RWPE1 (cell line): Measurements from ENCODE around the gene RECQL5.
"Not testable (repeated sequence)": the region's sequence is repeated elsewhere in the genome, so short reads cannot be mapped to it uniquely, and the experiment has no call there.

ENCODE experiments used
- CTCF ChIA-PET: fragments of 350-600 bp; sonication (Branson Sonifier 250); formaldehyde crosslinking; extraction: SDS; loops from one replicate; lab custom pipeline; 2021; lab: Yijun Ruan, JAX
- POLR2A ChIA-PET: fragments of 400-600 bp; formaldehyde crosslinking; extraction: SDS; loops from one replicate; lab custom pipeline; 2020; ENCODE audit warnings: antibody characterized with exemption; ENCODE audit not compliant: low non-redundant PET; lab: Yijun Ruan, JAX
- DNase-seq: peaks from one replicate; pipeline ENCODE4 v3.0.0; 2012; ENCODE audit warnings: low spot score
- H3K27ac ChIP-seq: fragments of 450-650 bp; 2 replicates; pipeline ENCODE4 v1.5.1; 2017
- TF ChIP-seq, protein P1 (sequence below): fragments of 450-650 bp; conservative IDR thresholded peaks from 2 replicates; pipeline ENCODE4 v1.5.1; 2017; ENCODE audit warnings: low read depth, mild to moderate bottlenecking

Gene RECQL5

DNA sequence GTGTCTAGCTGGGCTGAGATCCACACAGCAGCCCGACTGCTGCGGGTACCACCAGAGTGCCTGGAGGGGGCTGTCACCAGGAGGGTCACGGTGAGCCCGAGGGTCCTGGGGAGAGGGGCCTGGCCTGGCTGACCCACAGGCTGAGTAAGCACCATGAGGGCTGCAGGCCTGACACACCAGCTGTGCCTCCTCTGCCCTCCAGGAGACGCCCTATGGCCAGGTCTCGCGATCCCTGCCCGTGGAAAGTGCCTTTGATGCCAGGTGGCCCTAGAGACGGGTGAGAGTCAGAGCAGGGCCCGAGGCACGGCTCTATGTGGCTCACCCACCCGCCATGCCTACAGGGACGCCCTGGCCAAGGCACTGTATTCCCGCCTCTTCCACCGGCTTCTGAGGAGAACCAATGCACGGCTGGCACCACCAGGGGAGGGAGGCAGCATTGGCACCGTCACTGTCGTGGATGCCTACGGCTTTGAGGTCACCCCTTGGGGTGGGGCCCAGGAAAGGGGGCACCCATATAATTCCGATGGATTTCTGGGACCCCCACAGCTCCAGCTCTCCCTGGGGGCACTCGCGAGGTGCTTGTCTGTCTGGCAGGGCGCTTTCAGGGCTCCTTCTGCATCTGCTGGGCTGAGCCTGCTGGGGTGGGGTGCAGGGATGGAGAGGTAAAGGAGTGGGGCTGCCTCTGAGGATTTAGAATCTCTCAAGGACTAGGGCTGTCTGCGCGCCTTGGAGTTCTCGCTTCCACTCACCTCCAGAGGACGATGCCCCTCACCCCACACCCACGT, 72.3 kb downstream of the RECQL5 start:
- H3K27ac ChIP-seq = no peak overlapping the region
- CTCF ChIA-PET = interaction anchor here (0.6 kb wide), 2 partner anchors 17 to 155 kb away, joined by 3 read pairs; no protein-coding TSS in a partner anchor
- POLR2A ChIA-PET = no interaction called here
- DNase-seq = no peak
- TF ChIP-seq, protein P1, sequence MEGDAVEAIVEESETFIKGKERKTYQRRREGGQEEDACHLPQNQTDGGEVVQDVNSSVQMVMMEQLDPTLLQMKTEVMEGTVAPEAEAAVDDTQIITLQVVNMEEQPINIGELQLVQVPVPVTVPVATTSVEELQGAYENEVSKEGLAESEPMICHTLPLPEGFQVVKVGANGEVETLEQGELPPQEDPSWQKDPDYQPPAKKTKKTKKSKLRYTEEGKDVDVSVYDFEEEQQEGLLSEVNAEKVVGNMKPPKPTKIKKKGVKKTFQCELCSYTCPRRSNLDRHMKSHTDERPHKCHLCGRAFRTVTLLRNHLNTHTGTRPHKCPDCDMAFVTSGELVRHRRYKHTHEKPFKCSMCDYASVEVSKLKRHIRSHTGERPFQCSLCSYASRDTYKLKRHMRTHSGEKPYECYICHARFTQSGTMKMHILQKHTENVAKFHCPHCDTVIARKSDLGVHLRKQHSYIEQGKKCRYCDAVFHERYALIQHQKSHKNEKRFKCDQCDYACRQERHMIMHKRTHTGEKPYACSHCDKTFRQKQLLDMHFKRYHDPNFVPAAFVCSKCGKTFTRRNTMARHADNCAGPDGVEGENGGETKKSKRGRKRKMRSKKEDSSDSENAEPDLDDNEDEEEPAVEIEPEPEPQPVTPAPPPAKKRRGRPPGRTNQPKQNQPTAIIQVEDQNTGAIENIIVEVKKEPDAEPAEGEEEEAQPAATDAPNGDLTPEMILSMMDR = no peak

DNA sequence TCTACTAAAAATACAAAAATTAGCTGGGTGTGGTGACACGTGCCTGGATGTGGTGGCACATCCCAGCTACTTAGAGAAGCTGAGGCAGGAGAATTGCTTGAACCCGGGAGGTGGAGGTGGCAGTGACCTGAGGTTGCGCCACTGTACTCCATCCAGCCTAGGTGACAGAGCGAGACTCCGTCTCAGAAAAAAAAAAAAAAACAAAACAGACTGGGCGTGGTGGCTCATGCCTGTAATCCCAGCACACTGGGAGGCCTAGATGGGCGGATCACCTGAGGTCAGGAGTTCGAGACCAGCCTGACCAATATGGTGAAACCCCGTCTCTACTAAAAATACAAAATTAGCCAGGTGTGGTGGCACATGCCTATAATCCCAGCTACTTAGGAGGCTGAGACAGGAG, 73.5 kb downstream of the RECQL5 start:
- POLR2A ChIA-PET = interaction anchor here (0.6 kb wide), 1 partner anchor 13 kb away, joined by 3 read pairs; no protein-coding TSS in a partner anchor
- CTCF ChIA-PET, DNase-seq, H3K27ac ChIP-seq: not testable (repeated sequence)

DNA sequence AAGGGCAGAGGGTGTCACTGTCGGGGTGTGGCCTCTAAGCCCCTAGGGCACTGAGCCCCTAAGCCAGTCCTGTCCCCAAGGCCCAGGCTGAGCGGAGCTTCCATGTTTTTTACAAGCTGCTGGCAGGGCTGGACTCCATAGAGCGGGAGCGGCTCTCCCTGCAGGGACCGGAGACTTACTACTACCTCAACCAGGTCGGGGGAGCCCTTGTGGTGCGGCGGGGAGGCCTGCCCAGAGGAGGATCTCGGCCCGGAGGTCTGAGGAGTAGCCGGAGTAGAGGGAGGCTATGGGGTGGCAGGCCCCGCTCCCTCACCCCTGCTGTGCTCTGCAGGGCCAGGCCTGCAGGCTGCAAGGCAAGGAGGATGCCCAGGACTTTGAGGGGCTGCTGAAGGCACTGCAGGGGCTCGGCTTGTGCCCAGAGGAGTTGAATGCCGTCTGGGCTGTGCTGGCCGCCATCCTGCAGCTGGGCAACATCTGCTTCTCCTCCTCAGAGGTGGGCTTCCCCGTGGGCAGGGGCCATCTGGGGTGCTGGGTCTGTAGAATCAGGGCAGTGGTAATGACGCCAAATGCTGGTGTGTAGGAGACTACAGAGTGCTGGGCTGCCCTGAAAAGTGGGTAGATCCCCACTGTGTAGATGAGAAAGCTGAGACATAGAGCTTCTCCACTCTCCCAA, 74.5 kb downstream of the RECQL5 start:
- DNase-seq = no peak
- POLR2A ChIA-PET = no interaction called here
- TF ChIP-seq, protein P1 = no peak
- CTCF ChIA-PET = no interaction called here
- H3K27ac ChIP-seq = peak overlapping the region; percentile 22; the same call in 1 of the 2 replicates

DNA sequence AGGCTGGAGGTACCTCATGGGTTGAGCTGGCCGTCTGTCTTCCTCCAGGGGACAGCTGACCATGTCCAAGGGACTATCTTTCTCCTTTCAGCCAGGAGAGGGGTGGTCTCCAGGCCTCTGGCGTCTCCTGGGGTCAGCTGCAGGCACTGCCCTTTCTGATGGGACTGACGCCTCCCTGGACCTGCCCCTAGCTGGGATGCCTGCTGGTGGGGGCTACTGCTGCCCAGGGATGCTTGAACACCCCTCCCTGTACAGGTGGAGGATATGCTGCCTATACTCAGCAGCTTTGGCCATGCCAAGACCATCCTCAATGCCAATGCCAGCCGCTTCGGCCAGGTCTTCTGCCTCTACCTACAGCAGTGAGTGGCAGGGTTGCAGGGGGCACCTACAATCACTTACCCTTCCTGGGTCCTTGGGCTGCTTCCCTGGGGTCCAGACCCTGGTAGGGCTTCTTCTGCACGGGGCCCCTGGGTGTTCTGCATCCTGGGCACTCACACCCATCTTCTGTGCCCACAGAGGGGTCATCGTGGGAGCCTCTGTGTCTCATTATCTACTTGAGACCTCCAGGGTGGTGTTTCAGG, 75.1 kb downstream of the RECQL5 start:
- DNase-seq = no peak
- TF ChIP-seq, protein P1 = no peak
- ChIA-PET CTCF (interaction anchor here (3.7 kb wide), 1 partner anchor 10 kb away, joined by 29 read pairs; no protein-coding TSS in a partner anchor), POLR2A (no interaction called here)
- H3K27ac ChIP-seq = no peak overlapping the region

DNA sequence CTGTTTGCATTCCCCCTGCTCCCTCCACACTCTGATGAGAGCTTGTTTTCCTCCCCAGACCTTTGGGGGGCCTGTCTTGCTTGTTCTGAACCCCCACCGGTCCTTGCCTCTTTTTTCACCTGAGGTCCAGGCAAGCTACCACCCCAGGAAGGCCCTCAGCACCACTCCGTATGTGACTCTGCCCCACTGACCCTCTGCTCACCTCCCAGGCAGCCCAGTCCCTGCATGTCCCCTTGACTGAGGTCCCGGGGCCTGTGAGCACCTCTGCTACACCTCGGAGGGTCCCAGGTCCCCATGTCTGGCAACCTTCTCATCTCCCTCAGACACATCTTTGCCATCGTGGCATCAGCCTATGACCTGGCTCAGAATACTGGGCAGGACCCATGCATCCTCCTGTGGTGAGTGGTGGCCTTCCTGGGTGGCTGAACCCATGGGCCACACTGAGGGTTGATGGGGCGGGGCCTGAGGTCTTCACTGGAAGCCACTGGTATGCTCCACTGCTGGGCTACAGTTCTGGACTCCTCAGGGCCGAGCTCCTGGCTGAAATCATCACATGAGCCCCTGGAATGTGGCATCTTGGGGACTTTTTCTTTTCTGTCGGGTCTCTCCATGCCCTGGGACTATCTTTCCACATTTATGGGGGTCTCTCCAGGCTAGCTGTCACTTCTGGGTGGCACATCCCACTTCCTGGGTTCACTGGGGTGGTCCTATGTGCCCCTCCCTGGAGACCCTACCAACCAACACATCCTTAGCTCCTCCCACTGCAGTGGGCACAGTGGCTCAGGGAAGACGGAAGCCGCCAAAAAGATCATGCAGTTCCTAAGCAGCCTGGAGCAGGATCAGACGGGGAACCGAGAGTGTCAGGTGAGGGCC, 75.9 kb downstream of the RECQL5 start:
- POLR2A ChIA-PET = no interaction called here
- peak overlapping the region; percentile 77 for H3K27ac ChIP-seq
- TF ChIP-seq, protein P1 = no peak
- no peak for DNase-seq
- CTCF ChIA-PET = interaction anchor here (1.0 to 3.7 kb wide), 3 partner anchors 10 to 86 kb away, joined by 4 to 29 read pairs (median 10); partner anchors contain the start of gene SMIM5

DNA sequence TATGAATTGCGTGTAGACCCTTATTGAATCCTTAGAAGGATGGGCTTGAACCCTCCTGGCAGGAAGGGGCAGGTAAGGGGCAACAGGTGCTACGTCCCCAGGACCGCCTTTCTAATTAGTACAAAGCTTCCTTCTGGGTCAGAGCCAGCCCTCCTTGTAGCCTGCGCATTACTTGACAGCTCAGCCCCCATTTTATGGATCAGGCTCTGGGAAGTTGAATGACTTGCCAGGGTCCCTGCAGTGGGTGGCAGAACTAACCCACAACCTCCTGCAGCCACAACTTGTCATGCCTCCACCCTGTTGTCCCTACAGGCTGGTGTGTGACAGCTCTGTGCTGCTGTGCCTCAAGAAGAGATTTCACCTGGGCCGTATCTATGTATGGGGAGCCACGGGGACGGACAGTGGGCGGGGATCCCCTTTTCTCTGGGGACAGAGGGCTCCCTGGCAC, 76.6 kb downstream of the RECQL5 start:
- H3K27ac ChIP-seq = peak overlapping the region; percentile 77; the same call in 1 of the 2 replicates
- ChIA-PET CTCF (interaction anchor here (1.0 to 3.7 kb wide), 3 partner anchors 11 to 85 kb away, joined by 4 to 29 read pairs (median 10); partner anchors contain the start of gene SMIM5), POLR2A (interaction anchor here (0.6 kb wide), 1 partner anchor 30 kb away, joined by 4 read pairs; no protein-coding TSS in a partner anchor)
- no peak for DNase-seq
- TF ChIP-seq, protein P1 = no peak
